Pulmonary artery endothelial cell (primary cell): ENCODE data around the gene MCF2L. TPM values are rescaled to one million over a fixed set of nuclear protein-coding genes. Genes with fewer than 3 reads are reported as not detected.

Experiments used
- DNase-seq: peaks from one replicate; pipeline ENCODE4 v3.0.0-alpha.2; 2011; ENCODE audit warnings: low read depth, low spot score
- total RNA-seq: library from RNA; depleted of rRNA; stranded (reverse); fragments of >200 nt; gene quantifications from 2 replicates; pipeline ENCODE4 v1.2.3, GENCODE V29; 2014

Gene MCF2L
- total RNA-seq, 1 donor from 2014 or later: under 0.01 TPM

GRCh38 chr13:112997188-112998130, 28.4 kb downstream of the MCF2L start:
- no peak for DNase-seq

DNA sequence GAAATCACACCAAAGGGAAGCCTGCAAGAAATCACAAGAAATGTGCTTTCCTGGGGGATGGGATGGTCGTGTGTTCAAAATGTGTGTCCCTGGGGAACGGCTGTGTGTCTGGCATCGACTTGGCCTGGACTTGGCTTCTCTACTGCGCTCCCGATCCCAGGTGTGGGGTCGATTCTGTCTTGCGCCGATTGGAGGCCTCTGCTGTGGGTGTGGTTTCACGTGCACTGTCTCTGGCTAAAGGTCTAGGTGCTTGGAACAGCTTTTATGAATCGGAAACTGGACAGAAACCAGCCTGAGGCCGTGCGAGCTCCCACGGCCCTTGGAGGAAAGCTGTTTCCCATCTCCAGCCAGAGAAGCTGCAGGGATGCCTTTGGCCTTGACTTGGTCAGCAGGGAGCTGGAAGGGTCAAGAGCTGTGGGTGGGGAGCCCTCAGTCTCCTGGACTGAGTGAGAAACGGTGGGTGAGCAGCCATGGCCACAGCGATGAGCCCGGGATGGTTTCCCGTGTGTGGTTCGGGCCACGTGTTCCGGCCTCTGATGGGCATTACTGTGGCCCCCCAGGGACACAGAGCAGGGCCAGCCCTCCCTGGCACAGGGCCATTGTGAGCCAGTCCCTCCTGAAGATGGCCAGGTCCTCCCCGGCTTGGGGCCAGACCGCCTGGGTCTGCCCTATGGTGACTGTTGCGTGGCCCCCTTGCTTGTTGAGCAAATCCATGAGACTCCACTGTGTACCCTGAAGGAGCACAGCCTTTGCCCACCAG, 29.7 kb downstream of the MCF2L start:
- DNase-seq: no peak

- DNase-seq: no peak
Measured at GRCh38 chr13:112999414-113000177, 30.6 kb downstream of the MCF2L start.

- DNase-seq: no peak
Measured at GRCh38 chr13:113000575-113000974, 31.6 kb downstream of the MCF2L start.

DNA sequence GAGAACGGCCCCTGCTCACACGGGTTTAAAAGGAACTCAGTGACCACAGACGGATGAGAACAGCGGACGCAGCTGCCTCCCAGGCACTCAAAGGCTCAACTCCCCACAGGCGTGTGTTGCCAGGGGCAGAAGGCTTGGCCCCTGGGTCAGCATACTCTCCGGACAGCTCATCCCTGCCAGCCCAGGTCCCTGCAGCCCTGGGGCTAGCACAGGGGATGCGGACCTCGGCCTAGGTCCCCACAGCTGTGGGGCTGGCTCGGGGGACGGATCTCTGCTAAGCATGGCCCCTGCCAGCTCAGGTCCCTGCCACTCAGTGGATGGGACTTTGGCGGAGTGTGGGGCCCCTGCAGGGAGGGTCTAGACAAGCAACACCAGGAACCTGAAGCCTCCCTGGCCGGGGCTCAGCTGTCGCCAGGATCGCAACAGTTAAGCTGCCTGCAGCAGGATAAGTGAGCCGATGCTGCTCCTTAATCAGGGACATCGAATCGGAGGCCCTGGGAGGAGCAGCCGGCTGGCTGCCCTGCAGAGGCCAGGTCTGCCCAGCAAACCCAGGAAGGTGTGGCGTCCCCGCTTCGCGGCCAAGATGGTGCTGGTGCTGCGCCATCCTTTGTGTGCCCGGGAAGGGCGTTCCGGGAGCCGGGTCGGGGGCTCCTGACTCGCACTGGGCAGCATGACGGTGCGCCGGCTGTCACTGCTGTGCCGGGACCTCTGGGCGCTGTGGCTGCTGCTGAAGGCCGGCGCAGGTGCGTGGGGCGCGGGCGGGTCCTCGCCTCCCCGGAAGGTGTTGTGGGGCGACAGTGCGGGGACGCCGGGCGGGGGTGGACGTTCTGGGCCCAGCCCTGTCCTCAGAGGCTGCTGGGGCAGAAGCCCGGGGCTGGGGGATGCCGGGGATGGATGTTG, 32.5 kb downstream of the MCF2L start:
- DNase-seq: no peak

- DNase-seq: no peak
Measured at GRCh38 chr13:113002206-113002912, 33.3 kb downstream of the MCF2L start.

GRCh38 chr13:113002913-113003290, 33.9 kb downstream of the MCF2L start:
- DNase-seq: no peak

GRCh38 chr13:113004126-113004525, 35.1 kb downstream of the MCF2L start:
- DNase-seq: no peak

GRCh38 chr13:113005076-113005865, 36.3 kb downstream of the MCF2L start:
- DNase-seq: no peak

- DNase-seq: no peak
Measured at GRCh38 chr13:113005997-113006396, 37.0 kb downstream of the MCF2L start.

DNA sequence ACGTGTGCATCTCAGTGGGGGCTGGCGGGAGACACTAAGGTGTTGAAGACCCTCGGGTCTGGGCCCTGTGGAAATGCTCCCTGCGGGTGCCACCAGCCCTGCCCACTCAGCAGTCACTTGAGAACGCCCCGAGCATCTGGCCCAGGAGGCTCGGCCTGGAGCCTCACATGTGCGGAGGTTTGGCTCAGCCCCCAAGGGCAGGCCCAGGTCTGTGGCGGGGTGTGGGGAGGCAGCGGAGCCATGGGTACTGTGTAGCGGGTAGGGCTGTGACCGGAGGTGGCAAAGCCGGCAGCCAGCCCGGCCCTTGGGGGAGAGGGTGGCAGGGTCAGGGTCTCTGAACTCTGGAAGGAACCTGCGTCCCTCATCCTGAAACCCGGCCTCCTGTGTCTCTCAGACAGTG, 37.6 kb downstream of the MCF2L start:
- no peak for DNase-seq

GRCh38 chr13:113008851-113009250, 39.8 kb downstream of the MCF2L start:
- no peak for DNase-seq

GRCh38 chr13:113009743-113010509, 40.9 kb downstream of the MCF2L start:
- DNase-seq: no peak

DNA sequence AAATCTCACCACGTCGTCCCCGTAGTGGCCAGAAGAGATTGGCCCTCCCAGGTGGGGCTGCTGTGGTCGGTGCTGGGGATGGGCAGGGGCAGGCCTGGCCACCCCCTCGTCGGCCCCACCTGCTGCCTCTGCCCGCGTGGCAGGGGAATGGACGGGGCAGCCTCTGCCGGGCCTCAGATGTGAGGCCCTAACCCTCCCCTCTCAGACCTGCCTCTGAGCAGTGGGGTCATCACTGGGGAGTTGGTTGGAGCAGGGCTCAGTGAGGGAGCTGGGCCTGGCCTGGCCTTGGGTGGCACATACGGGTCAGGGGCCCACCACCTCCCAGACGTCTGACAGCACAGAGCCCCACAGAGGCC, 41.5 kb downstream of the MCF2L start:
- DNase-seq: no peak

- no peak for DNase-seq
Measured at GRCh38 chr13:113013303-113013702, 44.3 kb downstream of the MCF2L start.

DNA sequence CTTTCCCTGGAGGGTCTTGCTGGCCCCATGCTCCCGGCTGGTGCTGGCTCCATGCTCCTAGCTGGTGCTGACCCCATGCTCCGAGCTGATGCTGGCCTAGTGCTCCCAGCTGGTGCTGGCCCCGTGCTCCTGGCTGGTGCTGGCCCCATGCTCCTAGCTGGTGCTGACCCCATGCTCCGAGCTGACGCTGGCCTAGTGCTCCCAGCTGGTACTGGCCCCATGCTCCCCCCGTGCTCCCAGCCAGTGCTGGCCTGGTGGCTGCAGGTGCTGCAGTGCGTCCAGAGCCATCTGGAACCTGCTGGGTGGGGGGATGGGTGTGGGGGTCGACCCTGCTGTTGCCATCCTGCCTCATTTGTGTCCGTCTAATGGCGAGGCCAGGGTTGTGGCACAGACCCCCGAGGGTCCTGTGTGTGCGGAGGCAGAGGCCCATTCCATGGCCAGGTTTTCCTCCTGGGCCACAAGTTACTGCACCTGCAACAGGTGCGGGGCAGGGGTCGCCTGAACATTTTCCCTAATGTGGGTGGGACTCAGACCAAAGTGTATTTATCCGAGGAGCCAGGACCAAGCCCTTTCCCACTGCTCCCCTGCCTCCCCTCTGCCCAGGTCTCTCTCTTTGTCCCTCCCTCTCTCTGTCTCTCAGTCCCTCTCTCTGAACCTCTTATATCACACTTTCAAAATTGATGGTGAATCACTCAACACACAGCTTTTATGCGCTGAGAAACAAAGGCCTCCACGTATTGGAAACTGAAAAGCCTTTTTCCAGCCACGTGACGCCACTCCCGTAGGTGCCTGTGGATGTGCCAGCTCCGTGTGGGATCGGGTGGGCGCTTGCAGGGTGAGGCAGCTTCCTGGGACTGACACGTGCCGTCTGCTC, 45.1 kb downstream of the MCF2L start:
- no peak for DNase-seq
